PFSK-1 (cell line): Measurements from ENCODE around the gene FUT8.

Experiments
- POLR2AphosphoS5 ChIP-seq: IDR thresholded peaks from 2 replicates; pipeline ENCODE4 v1.6.1; 2012; ENCODE audit warnings: low read depth, mild to moderate bottlenecking, control low read depth, low read length, moderate library complexity
- REST ChIP-seq, 2 experiments: IDR thresholded peaks; 2 replicates each; pipeline versions ENCODE4 v1.6.1 to v1.8.0; 2011 to 2012; ENCODE audit warnings: low read depth in 2 of 2, low read length in 2 of 2, control low read depth in 1 of 2, inconsistent platforms in 1 of 2, mild to moderate bottlenecking in 1 of 2, moderate library complexity in 1 of 2; ENCODE audit not compliant: insufficient read depth in 1 of 2
- TAF1 ChIP-seq: IDR thresholded peaks from 2 replicates; pipeline ENCODE4 v1.6.1; 2012; ENCODE audit warnings: low read length, control low read depth, borderline replicate concordance; ENCODE audit not compliant: insufficient read depth

DNA sequence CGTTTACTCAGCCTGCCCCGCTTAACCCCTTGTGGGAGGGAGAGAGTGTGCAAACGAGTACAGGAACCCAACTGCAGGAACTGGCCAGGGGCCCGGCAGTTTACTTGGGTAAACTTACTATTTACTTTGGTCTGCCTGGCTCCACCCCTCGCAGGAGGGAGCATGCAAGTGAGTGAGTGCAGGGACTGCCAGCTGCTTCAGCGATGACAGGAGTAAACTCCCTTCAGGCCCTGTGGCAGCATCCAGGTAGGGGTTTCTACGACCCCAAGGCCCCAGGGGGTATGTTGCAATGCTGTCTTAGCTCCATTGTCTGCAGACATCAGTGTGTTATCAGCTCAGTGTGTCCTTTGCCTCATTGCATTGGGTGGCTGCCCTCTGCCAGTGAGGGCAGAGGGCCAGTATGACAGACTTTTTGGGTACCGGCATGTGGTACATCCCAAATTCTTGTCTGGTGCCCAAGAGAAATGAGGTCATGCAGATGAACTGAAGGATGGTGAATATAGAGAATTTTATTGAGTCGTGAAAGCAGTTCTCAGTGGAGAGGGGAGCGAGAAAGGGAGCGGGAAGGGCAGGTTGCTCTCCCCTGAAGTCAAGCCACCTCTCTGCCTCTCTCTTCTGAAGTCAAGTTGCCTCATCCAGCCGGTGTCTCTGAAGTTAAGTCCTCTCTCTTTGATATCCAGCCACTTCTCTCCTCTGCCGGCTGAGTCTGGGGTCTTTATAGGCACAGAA is 181.8 kb downstream of the FUT8 start:
- TF ChIP-seq TAF1 (no peak), POLR2AphosphoS5 (no peak), REST (IDR thresholded peaks at IDR 0.05; ENCODE audit: insufficient read depth in 1 of 2, low read depth in 2 of 2, low read length in 2 of 2) (no peak)
